H9 (cell line): ENCODE measurements around the gene TMED10. TPM values are rescaled to one million over a fixed set of nuclear protein-coding genes. Genes with fewer than 3 reads are reported as not detected.

Experiments
- DNase-seq: peaks from one replicate; pipeline ENCODE4 v3.0.0-alpha.2; 2017
- H2AFZ ChIP-seq: one replicate; pipeline ENCODE4 v1.6.1; 2013; ENCODE audit warnings: mild to moderate bottlenecking, low read length, control low read depth, moderate library complexity
- H2AK5ac ChIP-seq: 2 replicates; pipeline ENCODE4 v1.6.1; 2013; ENCODE audit warnings: low read length, control low read depth, mixed read lengths; ENCODE audit not compliant: insufficient read length
- H2BK120ac ChIP-seq: one replicate; pipeline ENCODE4 v1.6.1; 2013; ENCODE audit warnings: low read depth, mild to moderate bottlenecking, low read length, control low read depth, inconsistent platforms; ENCODE audit not compliant: poor library complexity, severe bottlenecking
- H2BK12ac ChIP-seq: 2 replicates; pipeline ENCODE4 v1.6.1; 2013; ENCODE audit warnings: low read length, control low read depth, mixed read lengths, low read depth; ENCODE audit not compliant: insufficient read length
- H2BK15ac ChIP-seq: 2 replicates; pipeline ENCODE4 v1.6.1; 2013; ENCODE audit warnings: low read depth, low read length, control low read depth
- H2BK20ac ChIP-seq: one replicate; pipeline ENCODE4 v1.6.1; 2013; ENCODE audit warnings: low read depth, mild to moderate bottlenecking, low read length, control low read depth, inconsistent platforms; ENCODE audit not compliant: poor library complexity, severe bottlenecking
- H2BK5ac ChIP-seq: 2 replicates; pipeline ENCODE4 v1.6.1; 2013; ENCODE audit warnings: low read length, control low read depth, mixed read lengths; ENCODE audit not compliant: insufficient read length
- H3K14ac ChIP-seq: 2 replicates; pipeline ENCODE4 v1.6.1; 2013; ENCODE audit warnings: low read length, control low read depth; ENCODE audit not compliant: insufficient read depth
- H3K18ac ChIP-seq: 2 replicates; pipeline ENCODE4 v1.6.1; 2013; ENCODE audit warnings: low read depth, mild to moderate bottlenecking, mixed read lengths, low read length, control low read depth; ENCODE audit not compliant: insufficient read length
- H3K23ac ChIP-seq: 2 replicates; pipeline ENCODE4 v1.6.1; 2013; ENCODE audit warnings: low read length, control low read depth, mixed read lengths, low read depth; ENCODE audit not compliant: insufficient read length
- H3K23me2 ChIP-seq: 2 replicates; pipeline ENCODE4 v1.6.1; 2013; ENCODE audit warnings: low read depth, mild to moderate bottlenecking, mixed read lengths, low read length, control low read depth; ENCODE audit not compliant: insufficient read length, poor library complexity, severe bottlenecking
- H3K27ac ChIP-seq: 2 replicates; pipeline ENCODE4 v1.5.1; 2013; ENCODE audit warnings: low read length, control low read depth, mixed read lengths, low read depth; ENCODE audit not compliant: insufficient read length
- H3K27me3 ChIP-seq: 2 replicates; pipeline ENCODE4 v1.6.1; 2013; ENCODE audit warnings: low read length, control low read depth, inconsistent platforms; ENCODE audit not compliant: insufficient read depth
- H3K4ac ChIP-seq: 2 replicates; pipeline ENCODE4 v1.6.1; 2013; ENCODE audit warnings: low read depth, mild to moderate bottlenecking, control low read depth, inconsistent platforms, low read length, moderate library complexity
- H3K4me1 ChIP-seq: 2 replicates; pipeline ENCODE4 v1.6.1; 2013; ENCODE audit warnings: low read length, control low read depth, inconsistent platforms; ENCODE audit not compliant: insufficient read depth
- H3K4me2 ChIP-seq: 2 replicates; pipeline ENCODE4 v1.6.1; 2013; ENCODE audit warnings: low read length, control low read depth, mixed read lengths; ENCODE audit not compliant: insufficient read length, insufficient read depth
- H3K56ac ChIP-seq: 2 replicates; pipeline ENCODE4 v1.6.1; 2013; ENCODE audit warnings: low read depth, mild to moderate bottlenecking, mixed read lengths, low read length, control low read depth; ENCODE audit not compliant: insufficient read length
- H3K79me1 ChIP-seq: 2 replicates; pipeline ENCODE4 v1.6.1; 2013; ENCODE audit warnings: low read depth, mild to moderate bottlenecking, moderate library complexity, low read length, control low read depth, inconsistent platforms; ENCODE audit not compliant: insufficient read depth, poor library complexity, severe bottlenecking
- H3K79me2 ChIP-seq: 2 replicates; pipeline ENCODE4 v1.6.1; 2013; ENCODE audit warnings: low read length, control low read depth, inconsistent platforms; ENCODE audit not compliant: insufficient read depth
- H3K9ac ChIP-seq: 2 replicates; pipeline ENCODE4 v1.6.1; 2013; ENCODE audit warnings: low read length, control low read depth, mixed read lengths; ENCODE audit not compliant: insufficient read length; ENCODE audit errors: extremely low read depth
- H3K9me3 ChIP-seq: one replicate; pipeline ENCODE4 v1.6.1; 2013; ENCODE audit warnings: low read depth, low read length, inconsistent platforms; ENCODE audit not compliant: control insufficient read depth
- H3T11ph ChIP-seq: one replicate; pipeline ENCODE4 v1.6.1; 2013; ENCODE audit warnings: mild to moderate bottlenecking, low read length, control low read depth, inconsistent platforms
- H4K20me1 ChIP-seq: one replicate; pipeline ENCODE4 v1.6.1; 2013; ENCODE audit not compliant: control insufficient read depth, insufficient read length, insufficient read depth
- H4K5ac ChIP-seq: 2 replicates; pipeline ENCODE4 v1.6.1; 2013; ENCODE audit warnings: low read depth, mild to moderate bottlenecking, mixed read lengths, low read length, control low read depth; ENCODE audit not compliant: insufficient read length
- H4K8ac ChIP-seq: replicated peaks from 2 replicates; pipeline ENCODE4 v1.6.1; 2013; ENCODE audit warnings: low read length, control low read depth, mixed read lengths, low read depth; ENCODE audit not compliant: insufficient read length
- H4K91ac ChIP-seq: 2 replicates; pipeline ENCODE4 v1.6.1; 2013; ENCODE audit warnings: low read depth, mild to moderate bottlenecking, moderate library complexity, mixed read lengths, low read length, control low read depth; ENCODE audit not compliant: insufficient read length
- H3K27ac Mint-ChIP-seq, 3 experiments: 2 replicates in 2 of 3; 3 replicates in 1 of 3; pipeline ENCODE4 v1.8.0; 2020 to 2021; ENCODE audit warnings: mixed read lengths in 3 of 3, mild to moderate bottlenecking in 1 of 3, moderate library complexity in 1 of 3
- H3K27me3 Mint-ChIP-seq: 2 replicates; pipeline ENCODE4 v1.8.0; 2021; ENCODE audit warnings: low read depth, mild to moderate bottlenecking, moderate library complexity, mixed read lengths
- H3K36me3 Mint-ChIP-seq, 3 experiments: 2 replicates in 2 of 3; 3 replicates in 1 of 3; pipeline ENCODE4 v1.8.0; 2020 to 2021; ENCODE audit warnings: low read depth in 3 of 3, mixed read lengths in 3 of 3; ENCODE audit not compliant: insufficient read depth in 1 of 3
- H3K4me1 Mint-ChIP-seq, 2 experiments: 2 replicates each; pipeline ENCODE4 v1.8.0; 2020; ENCODE audit warnings: mixed read lengths in 2 of 2
- H3K4me3 Mint-ChIP-seq, 2 experiments: 2 replicates in 1 of 2; 3 replicates in 1 of 2; pipeline ENCODE4 v1.8.0; 2020 to 2021; ENCODE audit warnings: mild to moderate bottlenecking in 2 of 2, mixed read lengths in 2 of 2, moderate library complexity in 1 of 2
- H3K9me3 Mint-ChIP-seq, 2 experiments: 2 replicates in 1 of 2; 3 replicates in 1 of 2; pipeline ENCODE4 v1.8.0; 2020; ENCODE audit warnings: mild to moderate bottlenecking in 2 of 2, mixed read lengths in 2 of 2, moderate library complexity in 1 of 2
- CTCF ChIP-seq: fragments of 200-600 bp; sonication (generic); conservative IDR thresholded peaks from 3 replicates; pipeline ENCODE4 v1.8.0; 2021; ENCODE audit warnings: antibody characterized with exemption, mild to moderate bottlenecking
- WGBS: extraction: QIAGEN DNeasy Blood & Tissue Kit; methylation state at CpG from one replicate; pipeline ENCODE4 v1.1.7; 2013; ENCODE audit warnings: missing lambda C conversion rate, low lambda C conversion rate, mixed read lengths; ENCODE audit not compliant: insufficient read length; ENCODE audit errors: extremely low coverage; 5-methylcytosine and 5-hydroxymethylcytosine counted together
- total RNA-seq: library from RNA; stranded (reverse); gene quantifications from 2 replicates; pipeline ENCODE4 v1.2.1, GENCODE V29; 2021

TMED10 gene
- total RNA-seq, 1 experiment from 2014 or later: 176 TPM

- Histone ChIP-seq H3K23me2 (no peaks in the 10 kb centered on the region), H2BK20ac (no peak overlapping the region), H3K23ac (no peak overlapping the region), H3K79me2 (no peaks in the 10 kb centered on the region), H2BK5ac (no peak overlapping the region), H2AFZ (no peak overlapping the region), H4K91ac (no peak overlapping the region), H3K56ac (no peak overlapping the region), H3K27me3 (no peaks in the 10 kb centered on the region), H4K5ac (no peak overlapping the region), H2BK120ac (no peak overlapping the region), H2BK15ac (no peak overlapping the region), H3K27ac (no peak overlapping the region), H2BK12ac (no peak overlapping the region), H3K79me1 (no peaks in the 10 kb centered on the region), H3K14ac (no peak overlapping the region), H4K8ac (no peak overlapping the region), H3K9ac (no peak overlapping the region), H3K4ac (no peak overlapping the region), H3K4me2 (no peak overlapping the region), H3K9me3 (no peaks in the 10 kb centered on the region), H4K20me1 (no peaks in the 10 kb centered on the region), H3K4me1 (no peaks in the 10 kb centered on the region), H2AK5ac (no peak overlapping the region), H3T11ph (no peak overlapping the region), H3K18ac (no peak overlapping the region)
- no CpG with 5 or more reads among the region's 7 CpGs for WGBS
- H3K4me3 Mint-ChIP-seq: no peak overlapping the region
- peaks cover 3% of the 10 kb centered on the region; the same call in 1 of the 2 replicates for H3K27me3 Mint-ChIP-seq
- peaks cover 0 to 6% of the 10 kb centered on the region in 2 experiments; a peak in 1 of 4 replicates for H3K4me1 Mint-ChIP-seq
- DNase-seq: no peak
- H3K27ac Mint-ChIP-seq: peak overlapping the region in 1 of 3 experiments; percentile 78; a peak in 1 of 7 replicates
- no peaks in the 10 kb centered on the region for H3K9me3 Mint-ChIP-seq
- H3K36me3 Mint-ChIP-seq: no peaks in the 10 kb centered on the region
- no peak for TF ChIP-seq CTCF
Measured at GRCh38 chr14:75185251-75186040, 9.0 kb upstream of the TMED10 start.
